HG03439 (cell line): Measurements from ENCODE around the gene LRRC10B.
"Not testable (repeated sequence)": the region's sequence is repeated elsewhere in the genome, so short reads cannot be mapped to it uniquely, and the experiment has no call there.

Experiments
- ATAC-seq: cut with Tn5 transposase; IDR thresholded peaks from one replicate; pipeline ENCODE4 v1.9.1; 2021; ENCODE audit warnings: mild to moderate bottlenecking, moderate library complexity; ENCODE audit not compliant: unreplicated experiment

Gene LRRC10B

GRCh38 chr11:61507962-61508861, at the start of gene LRRC10B:
TSS of gene LRRC10B (plus strand) at chr11:61508749. CDS start at chr11:61508999, 250 bp downstream.
- ATAC-seq: no peak

- ATAC-seq: no peak
Observed at GRCh38 chr11:61460474-61460881, 48.1 kb upstream of the LRRC10B start.

GRCh38 chr11:61460986-61461385, 47.6 kb upstream of the LRRC10B start:
- no peak for ATAC-seq

- ATAC-seq: not testable (repeated sequence)
Observed at GRCh38 chr11:61467602-61468001, 40.9 kb upstream of the LRRC10B start.

- ATAC-seq: no peak
Observed at GRCh38 chr11:61468002-61468401, 40.5 kb upstream of the LRRC10B start.

- no peak for ATAC-seq
Observed at GRCh38 chr11:61472282-61472681, 36.3 kb upstream of the LRRC10B start.

- ATAC-seq: no peak
Observed at GRCh38 chr11:61472868-61473267, 35.7 kb upstream of the LRRC10B start.

- ATAC-seq: no peak
Observed at GRCh38 chr11:61473370-61474012, 35.1 kb upstream of the LRRC10B start.

- ATAC-seq: no peak
Observed at GRCh38 chr11:61474013-61474643, 34.4 kb upstream of the LRRC10B start.

GRCh38 chr11:61475433-61475832, 33.1 kb upstream of the LRRC10B start:
- no peak for ATAC-seq

- no peak for ATAC-seq
Observed at GRCh38 chr11:61476371-61476770, 32.2 kb upstream of the LRRC10B start.

- ATAC-seq: no peak
Observed at GRCh38 chr11:61477126-61477525, 31.4 kb upstream of the LRRC10B start.

GRCh38 chr11:61477727-61478148, 30.8 kb upstream of the LRRC10B start:
- no peak for ATAC-seq

GRCh38 chr11:61479360-61480058, 29.0 kb upstream of the LRRC10B start:
- ATAC-seq: not testable (repeated sequence)

- ATAC-seq: no peak
Observed at GRCh38 chr11:61480261-61480993, 28.1 kb upstream of the LRRC10B start.

- ATAC-seq: no peak
Observed at GRCh38 chr11:61480994-61481335, 27.6 kb upstream of the LRRC10B start.

GRCh38 chr11:61481806-61482205, 26.7 kb upstream of the LRRC10B start:
- ATAC-seq: no peak

- no peak for ATAC-seq
Observed at GRCh38 chr11:61482513-61482912, 26.0 kb upstream of the LRRC10B start.

GRCh38 chr11:61484541-61484940, 24.0 kb upstream of the LRRC10B start:
- no peak for ATAC-seq

GRCh38 chr11:61485080-61485479, 23.5 kb upstream of the LRRC10B start:
- no peak for ATAC-seq
